ENCODE measurements around the gene PALS1. TPM values are rescaled to one million over a fixed set of nuclear protein-coding genes. Genes with fewer than 3 reads are reported as not detected.

PALS1 gene
- polyA plus RNA-seq, 2 donors = 6.9 to 9.0 TPM

- H3K27ac ChIP-seq (ENCODE audit: low read depth in 2 of 2, low read length in 1 of 2) = no peak overlapping the region
- no peaks in the 10 kb centered on the region for H3K9me3 ChIP-seq (ENCODE audit: control insufficient read depth in 2 of 2, insufficient read depth in 1 of 2, low read depth in 1 of 2, low read length in 1 of 2)
- no peaks in the 10 kb centered on the region for H3K27me3 ChIP-seq (ENCODE audit: control insufficient read depth in 1 of 2, insufficient read depth in 2 of 2, low read length in 2 of 2)
- no peaks in the 10 kb centered on the region for H3K4me1 ChIP-seq (ENCODE audit: control insufficient read depth in 2 of 2, insufficient read depth in 2 of 2, low read length in 1 of 2)
- WGBS, 2 donors = 89 to 94% methylated on average over 2 of the region's 2 CpGs
- H3K36me3 ChIP-seq (ENCODE audit: control insufficient read depth in 2 of 2, insufficient read depth in 2 of 2, low read length in 1 of 2) = no peaks in the 10 kb centered on the region
- no peak overlapping the region for H3K4me3 ChIP-seq (ENCODE audit: low read depth in 1 of 2, low read length in 2 of 2)
Measured at GRCh38 chr14:67251573-67252226, 10.5 kb downstream of the PALS1 start.

DNA sequence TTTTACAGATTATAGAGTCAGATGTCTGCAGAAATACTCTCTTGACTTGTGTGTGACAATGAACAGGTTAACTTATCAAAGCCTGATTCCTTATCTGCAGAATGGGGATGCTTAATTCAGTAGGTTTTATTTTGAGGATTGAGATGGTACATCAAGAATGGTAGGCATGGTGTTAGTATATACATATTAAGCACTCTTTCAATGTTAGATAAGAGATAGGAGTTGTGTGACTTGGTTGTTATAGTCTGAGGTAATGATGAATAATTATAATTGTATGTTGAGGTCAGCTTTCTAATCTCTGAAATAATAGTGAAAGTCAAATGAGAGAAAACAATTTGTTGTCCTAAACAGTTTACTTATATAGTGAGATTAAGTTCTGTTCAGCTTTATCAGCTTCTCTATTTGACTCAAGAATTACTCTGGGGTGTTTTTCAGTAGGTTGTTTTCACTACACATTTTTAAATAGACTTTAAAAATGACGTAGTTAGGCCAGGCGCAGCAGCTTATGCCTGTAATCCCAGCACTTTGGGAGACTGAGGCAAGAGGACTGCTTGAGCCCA is 11.9 kb downstream of the PALS1 start:
- 66 to 72% methylated on average over 2 of the region's 2 CpGs for WGBS, 2 donors
- no peaks in the 10 kb centered on the region for H3K27me3 ChIP-seq (ENCODE audit: control insufficient read depth in 1 of 2, insufficient read depth in 2 of 2, low read length in 2 of 2)
- no peak overlapping the region for H3K27ac ChIP-seq (ENCODE audit: low read depth in 2 of 2, low read length in 1 of 2)
- H3K9me3 ChIP-seq (ENCODE audit: control insufficient read depth in 2 of 2, insufficient read depth in 1 of 2, low read depth in 1 of 2, low read length in 1 of 2) = no peaks in the 10 kb centered on the region
- no peak overlapping the region for H3K4me3 ChIP-seq (ENCODE audit: low read depth in 1 of 2, low read length in 2 of 2)
- no peaks in the 10 kb centered on the region for H3K36me3 ChIP-seq (ENCODE audit: control insufficient read depth in 2 of 2, insufficient read depth in 2 of 2, low read length in 1 of 2)
- H3K4me1 ChIP-seq (ENCODE audit: control insufficient read depth in 2 of 2, insufficient read depth in 2 of 2, low read length in 1 of 2) = no peaks in the 10 kb centered on the region

DNA sequence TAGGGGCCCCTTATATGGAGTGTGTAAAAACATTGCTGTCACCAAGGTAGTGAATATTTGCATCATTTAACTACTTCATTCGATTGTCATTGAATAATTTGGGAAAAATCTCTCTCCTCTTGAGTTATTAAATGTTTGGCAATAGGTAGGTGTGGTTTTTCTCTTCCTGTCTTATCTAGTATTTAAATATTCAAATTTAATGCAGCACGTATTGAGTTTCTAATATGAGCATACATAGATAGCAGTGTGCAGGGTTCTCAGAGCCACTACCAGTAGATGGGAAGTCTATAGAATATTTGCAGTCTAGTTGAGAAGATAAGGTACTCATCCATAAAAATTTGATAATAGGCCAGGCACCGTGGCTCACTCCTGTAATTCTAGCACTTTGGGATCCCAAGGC is 16.7 kb downstream of the PALS1 start:
- no peaks in the 10 kb centered on the region for H3K4me1 ChIP-seq (ENCODE audit: control insufficient read depth in 2 of 2, insufficient read depth in 2 of 2, low read length in 1 of 2)
- H3K27me3 ChIP-seq (ENCODE audit: control insufficient read depth in 1 of 2, insufficient read depth in 2 of 2, low read length in 2 of 2) = no peaks in the 10 kb centered on the region
- 75 to 90% methylated on average over 3 of the region's 3 CpGs for WGBS, 2 donors
- H3K27ac ChIP-seq (ENCODE audit: low read depth in 2 of 2, low read length in 1 of 2) = no peak overlapping the region
- no peak overlapping the region for H3K4me3 ChIP-seq (ENCODE audit: low read depth in 1 of 2, low read length in 2 of 2)
- no peaks in the 10 kb centered on the region for H3K9me3 ChIP-seq (ENCODE audit: control insufficient read depth in 2 of 2, insufficient read depth in 1 of 2, low read depth in 1 of 2, low read length in 1 of 2)
- no peaks in the 10 kb centered on the region for H3K36me3 ChIP-seq (ENCODE audit: control insufficient read depth in 2 of 2, insufficient read depth in 2 of 2, low read length in 1 of 2)

DNA sequence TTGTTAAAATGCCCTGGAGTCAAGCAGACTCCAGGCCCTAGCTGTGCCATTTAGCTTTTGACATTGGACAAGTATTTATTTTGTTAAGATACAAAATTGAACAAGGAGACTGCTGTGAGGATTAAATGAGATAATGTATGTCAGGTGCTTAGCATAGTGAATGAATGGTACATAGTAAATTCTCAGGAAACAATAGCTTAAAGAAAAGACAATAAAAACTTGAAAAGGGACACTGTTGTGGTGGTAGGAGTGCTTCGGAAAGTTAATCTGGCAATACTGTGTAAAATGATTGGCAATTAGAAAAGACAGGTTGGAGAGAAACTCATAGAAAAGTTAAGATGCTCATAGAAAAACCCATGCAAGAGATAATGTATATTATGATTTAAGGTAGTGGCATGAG is 19.7 kb downstream of the PALS1 start:
- no peak overlapping the region for H3K27ac ChIP-seq (ENCODE audit: low read depth in 2 of 2, low read length in 1 of 2)
- no peaks in the 10 kb centered on the region for H3K9me3 ChIP-seq (ENCODE audit: control insufficient read depth in 2 of 2, insufficient read depth in 1 of 2, low read depth in 1 of 2, low read length in 1 of 2)
- no peaks in the 10 kb centered on the region for H3K27me3 ChIP-seq (ENCODE audit: control insufficient read depth in 1 of 2, insufficient read depth in 2 of 2, low read length in 2 of 2)
- 91 to 98% methylated on average over 1 of the region's 1 CpG for WGBS, 2 donors
- no peak overlapping the region for H3K4me3 ChIP-seq (ENCODE audit: low read depth in 1 of 2, low read length in 2 of 2)
- no peaks in the 10 kb centered on the region for H3K4me1 ChIP-seq (ENCODE audit: control insufficient read depth in 2 of 2, insufficient read depth in 2 of 2, low read length in 1 of 2)
- H3K36me3 ChIP-seq (ENCODE audit: control insufficient read depth in 2 of 2, insufficient read depth in 2 of 2, low read length in 1 of 2) = no peaks in the 10 kb centered on the region

GRCh38 chr14:67263499-67264149 is 22.4 kb downstream of the PALS1 start:
- no peaks in the 10 kb centered on the region for H3K4me1 ChIP-seq (ENCODE audit: control insufficient read depth in 2 of 2, insufficient read depth in 2 of 2, low read length in 1 of 2)
- 70 to 72% methylated on average over 5 of the region's 5 CpGs for WGBS, 2 donors
- no peak overlapping the region for H3K4me3 ChIP-seq (ENCODE audit: low read depth in 1 of 2, low read length in 2 of 2)
- H3K36me3 ChIP-seq (ENCODE audit: control insufficient read depth in 2 of 2, insufficient read depth in 2 of 2, low read length in 1 of 2) = no peaks in the 10 kb centered on the region
- no peaks in the 10 kb centered on the region for H3K27me3 ChIP-seq (ENCODE audit: control insufficient read depth in 1 of 2, insufficient read depth in 2 of 2, low read length in 2 of 2)
- no peaks in the 10 kb centered on the region for H3K9me3 ChIP-seq (ENCODE audit: control insufficient read depth in 2 of 2, insufficient read depth in 1 of 2, low read depth in 1 of 2, low read length in 1 of 2)
- no peak overlapping the region for H3K27ac ChIP-seq (ENCODE audit: low read depth in 2 of 2, low read length in 1 of 2)

GRCh38 chr14:67265131-67265530 is 23.9 kb downstream of the PALS1 start:
- Histone ChIP-seq H3K27me3 (ENCODE audit: control insufficient read depth in 1 of 2, insufficient read depth in 2 of 2, low read length in 2 of 2) (no peaks in the 10 kb centered on the region), H3K36me3 (ENCODE audit: control insufficient read depth in 2 of 2, insufficient read depth in 2 of 2, low read length in 1 of 2) (no peaks in the 10 kb centered on the region), H3K4me3 (ENCODE audit: low read depth in 1 of 2, low read length in 2 of 2) (no peak overlapping the region), H3K9me3 (ENCODE audit: control insufficient read depth in 2 of 2, insufficient read depth in 1 of 2, low read depth in 1 of 2, low read length in 1 of 2) (no peaks in the 10 kb centered on the region), H3K27ac (ENCODE audit: low read depth in 2 of 2, low read length in 1 of 2) (no peak overlapping the region), H3K4me1 (ENCODE audit: control insufficient read depth in 2 of 2, insufficient read depth in 2 of 2, low read length in 1 of 2) (no peaks in the 10 kb centered on the region)
- WGBS, 2 donors = 57 to 59% methylated on average over 2 of the region's 2 CpGs

DNA sequence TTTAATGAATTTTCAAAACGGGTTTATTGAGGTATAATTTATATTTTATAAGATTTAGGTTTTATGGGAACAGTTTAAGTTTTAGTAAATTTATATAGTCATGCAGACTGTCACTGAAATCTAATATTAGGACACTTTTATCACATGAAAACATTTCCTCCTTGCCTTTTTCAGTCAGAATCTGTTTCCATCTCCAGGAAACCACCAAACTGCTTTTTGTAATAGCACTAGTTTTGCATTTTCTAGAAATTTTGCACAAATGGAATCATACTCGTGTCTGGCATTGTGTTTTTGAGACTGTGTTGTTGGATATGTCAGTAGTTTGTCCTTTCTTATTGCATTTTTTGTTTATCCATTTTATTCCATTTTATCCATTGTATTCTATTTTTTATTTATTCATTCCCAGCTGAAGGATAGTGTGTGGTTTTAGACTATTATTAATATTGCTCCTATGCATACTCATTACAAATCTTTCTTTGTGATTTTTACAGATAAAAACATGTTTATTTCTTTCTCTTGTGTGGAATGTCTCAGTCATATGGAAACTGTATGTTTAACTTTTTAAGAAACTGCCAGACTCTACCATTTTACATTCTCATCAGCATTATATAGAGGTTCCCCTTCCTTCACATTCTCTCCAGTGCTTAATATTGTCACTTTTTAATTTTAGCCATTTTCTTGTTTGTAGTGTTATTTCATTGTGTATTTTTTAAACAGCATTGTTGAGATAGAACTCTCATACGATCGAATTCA is 26.5 kb downstream of the PALS1 start:
- no peaks in the 10 kb centered on the region for H3K4me1 ChIP-seq (ENCODE audit: control insufficient read depth in 2 of 2, insufficient read depth in 2 of 2, low read length in 1 of 2)
- H3K27me3 ChIP-seq (ENCODE audit: control insufficient read depth in 1 of 2, insufficient read depth in 2 of 2, low read length in 2 of 2) = no peaks in the 10 kb centered on the region
- no peaks in the 10 kb centered on the region for H3K36me3 ChIP-seq (ENCODE audit: control insufficient read depth in 2 of 2, insufficient read depth in 2 of 2, low read length in 1 of 2)
- H3K27ac ChIP-seq (ENCODE audit: low read depth in 2 of 2, low read length in 1 of 2) = no peak overlapping the region
- H3K9me3 ChIP-seq (ENCODE audit: control insufficient read depth in 2 of 2, insufficient read depth in 1 of 2, low read depth in 1 of 2, low read length in 1 of 2) = no peaks in the 10 kb centered on the region
- H3K4me3 ChIP-seq (ENCODE audit: low read depth in 1 of 2, low read length in 2 of 2) = peak overlapping the region in 1 of 2 donors; percentile 45
- 52 to 69% methylated on average over 4 of the region's 4 CpGs for WGBS, 2 donors

- WGBS, 2 donors = 34 to 56% methylated on average over 11 of the region's 11 CpGs
- Histone ChIP-seq H3K9me3 (ENCODE audit: control insufficient read depth in 2 of 2, insufficient read depth in 1 of 2, low read depth in 1 of 2, low read length in 1 of 2) (no peaks in the 10 kb centered on the region), H3K36me3 (ENCODE audit: control insufficient read depth in 2 of 2, insufficient read depth in 2 of 2, low read length in 1 of 2) (no peaks in the 10 kb centered on the region), H3K27ac (ENCODE audit: low read depth in 2 of 2, low read length in 1 of 2) (peak overlapping the region in 1 of 2 donors; percentile 10), H3K4me3 (ENCODE audit: low read depth in 1 of 2, low read length in 2 of 2) (peak overlapping the region in 1 of 2 donors; percentile 45), H3K27me3 (ENCODE audit: control insufficient read depth in 1 of 2, insufficient read depth in 2 of 2, low read length in 2 of 2) (no peaks in the 10 kb centered on the region), H3K4me1 (ENCODE audit: control insufficient read depth in 2 of 2, insufficient read depth in 2 of 2, low read length in 1 of 2) (no peaks in the 10 kb centered on the region)
Measured at GRCh38 chr14:67268426-67269150, 27.4 kb downstream of the PALS1 start.

DNA sequence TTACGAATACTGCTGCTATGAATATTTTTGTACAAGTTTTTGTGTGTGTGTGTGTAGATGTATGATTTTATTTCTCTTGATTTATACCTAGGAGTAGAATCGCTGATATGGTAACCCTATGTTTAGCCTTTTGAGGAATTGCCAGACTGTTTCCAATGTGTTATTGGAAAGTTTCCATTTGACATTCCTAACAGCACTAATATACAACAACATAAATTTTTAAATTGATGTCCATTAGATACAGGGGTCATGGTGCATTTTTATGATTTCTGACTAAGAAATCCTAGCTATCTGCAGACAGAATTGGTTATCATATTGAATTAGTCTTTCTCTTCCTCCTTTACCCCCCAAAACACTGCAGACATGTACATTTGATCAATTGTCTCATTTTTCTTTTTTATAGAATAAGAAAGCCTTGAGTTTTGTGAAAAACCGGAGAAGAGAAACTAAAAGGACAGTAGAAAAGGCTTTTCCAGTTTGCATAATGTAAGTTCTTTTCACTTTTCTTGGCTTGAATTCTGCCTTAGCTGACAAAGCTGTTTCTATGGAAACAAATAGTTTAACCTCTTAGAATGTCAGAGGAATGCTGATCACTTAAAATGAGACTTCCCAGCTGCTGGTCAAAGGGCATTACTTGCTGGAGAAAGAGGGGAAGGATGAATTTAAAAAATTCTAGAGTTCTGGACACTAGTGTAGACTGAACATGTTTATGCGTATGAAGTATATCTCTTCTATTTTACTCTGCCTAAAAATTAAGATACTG is 28.2 kb downstream of the PALS1 start:
- 59 to 62% methylated on average over 4 of the region's 4 CpGs for WGBS, 2 donors
- Histone ChIP-seq H3K4me1 (ENCODE audit: control insufficient read depth in 2 of 2, insufficient read depth in 2 of 2, low read length in 1 of 2) (no peaks in the 10 kb centered on the region), H3K9me3 (ENCODE audit: control insufficient read depth in 2 of 2, insufficient read depth in 1 of 2, low read depth in 1 of 2, low read length in 1 of 2) (no peaks in the 10 kb centered on the region), H3K27ac (ENCODE audit: low read depth in 2 of 2, low read length in 1 of 2) (no peak overlapping the region), H3K4me3 (ENCODE audit: low read depth in 1 of 2, low read length in 2 of 2) (no peak overlapping the region), H3K27me3 (ENCODE audit: control insufficient read depth in 1 of 2, insufficient read depth in 2 of 2, low read length in 2 of 2) (no peaks in the 10 kb centered on the region), H3K36me3 (ENCODE audit: control insufficient read depth in 2 of 2, insufficient read depth in 2 of 2, low read length in 1 of 2) (no peaks in the 10 kb centered on the region)

Data from esophagus (tissue), 2 donors.